Sigmoid colon (tissue), 7 donors: Measurements from ENCODE around the gene EIF3I. TPM values are rescaled to one million over a fixed set of nuclear protein-coding genes. Genes with fewer than 3 reads are reported as not detected.
A peak's percentile ranks its signal among the peaks of the same experiment; 100 is the strongest.

Experiments used
- DNase-seq: peaks from one replicate; pipeline ENCODE4 v3.0.0-alpha.2; 2019
- H3K27ac ChIP-seq, 4 donors: fragments of 200-600 bp; sonication (generic); one replicate each; pipeline ENCODE4 v1.5.1; 2016 to 2019; ENCODE audit warnings: mild to moderate bottlenecking in 1 of 4
- H3K27me3 ChIP-seq, 3 donors: fragments of 200-600 bp; sonication (generic); one replicate each; pipeline ENCODE4 v1.5.1; 2019; ENCODE audit warnings: mild to moderate bottlenecking in 1 of 3
- H3K36me3 ChIP-seq, 4 donors: fragments of 200-600 bp; sonication (generic); one replicate each; pipeline ENCODE4 v1.5.1; 2016 to 2019
- H3K4me1 ChIP-seq, 4 donors: fragments of 200-600 bp; sonication (generic); one replicate each; pipeline ENCODE4 v1.5.1; 2017 to 2019
- H3K4me3 ChIP-seq, 4 donors: fragments of 200-600 bp; sonication (generic); one replicate each; pipeline ENCODE4 v1.5.1; 2017 to 2019; ENCODE audit warnings: mild to moderate bottlenecking in 2 of 4, moderate library complexity in 1 of 4
- H3K9me3 ChIP-seq, 4 donors: fragments of 200-600 bp in 3 of 4; sonication (generic) in 3 of 4; one replicate each; pipeline versions ENCODE4 v1.5.1 to v1.6.1; 2013 to 2019
- CTCF ChIP-seq, 4 experiments: fragments of 450-650 bp in 3 of 4; fragments of 200-600 bp in 1 of 4; IDR thresholded peaks; one replicate each; pipeline ENCODE4 v1.5.1; 2016 to 2019; ENCODE audit warnings: antibody characterized with exemption in 4 of 4, mild to moderate bottlenecking in 3 of 4, moderate library complexity in 2 of 4
- EP300 ChIP-seq, 4 donors: sonication (generic); formaldehyde crosslinking; IDR thresholded peaks; one replicate each; pipeline ENCODE4 v1.6.1; 2017; ENCODE audit warnings: antibody characterized with exemption in 4 of 4
- POLR2A ChIP-seq, 2 donors: fragments of 450-650 bp; IDR thresholded peaks; one replicate each; pipeline ENCODE4 v1.6.1; 2016; ENCODE audit warnings: antibody characterized with exemption in 2 of 2, mild to moderate bottlenecking in 2 of 2, moderate library complexity in 2 of 2
- POLR2AphosphoS5 ChIP-seq, 4 donors: sonication (generic); formaldehyde crosslinking; IDR thresholded peaks; one replicate each; pipeline ENCODE4 v1.6.1; 2017; ENCODE audit warnings: antibody characterized with exemption in 4 of 4
- WGBS, 2 donors: extraction: QIAGEN DNeasy Blood & Tissue Kit; methylation state at CpG; one replicate each; pipeline ENCODE4 v1.1.7; 2013; 5-methylcytosine and 5-hydroxymethylcytosine counted together
- intact Hi-C: fragments of 100-400 bp; cut with DNase I; formaldehyde crosslinking; loops from one replicate; pipeline ENCODE4 v1.15.1; 2023
- polyA plus RNA-seq, 3 donors: library from polyadenylated mRNA; stranded (reverse); fragments of 200-250 nt; gene quantifications; one replicate each; pipeline ENCODE4 v1.2.3, GENCODE V29; 2013
- total RNA-seq, 4 donors: library from RNA; depleted of rRNA; stranded (reverse); fragments of >200 nt; gene quantifications; one replicate each; pipeline ENCODE4 v1.1.0, GENCODE V29; 2016
- donor health status: healthy with polysubstance abuse.
- donor health status: Bipolar disorder and iron deficiency.
- donor health status: healthy.

EIF3I gene
- total and polyA plus RNA-seq, 7 donors: 163 to 226 (median 173) TPM

GRCh38 chr1:32249831-32250525 is 27.8 kb downstream of the EIF3I start:
- Histone ChIP-seq H3K9me3 (no peaks in the 10 kb centered on the region), H3K27ac (peak overlapping the region; percentile 26 to 74 (median 36)), H3K4me3 (no peak overlapping the region), H3K36me3 (no peaks in the 10 kb centered on the region), H3K4me1 (peaks cover 0 to 25% (median 18%) of the 10 kb centered on the region in 4 donors), H3K27me3 (no peaks in the 10 kb centered on the region)
- intact Hi-C loops: no loop called here
- DNase-seq: peak; percentile 67
- TF ChIP-seq CTCF (IDR thresholded peaks at IDR 0.05): no peak
- TF ChIP-seq POLR2A (IDR thresholded peaks at IDR 0.05): no peak
- TF ChIP-seq EP300 (IDR thresholded peaks at IDR 0.05): no peak
- peak in 2 of 4 donors; percentile 18 to 60 for TF ChIP-seq POLR2AphosphoS5 (IDR thresholded peaks at IDR 0.05)
- 42 to 80% methylated on average over 9 of the region's 9 CpGs for WGBS, 2 donors

- WGBS, 2 donors: 54 to 84% methylated on average over 25 of the region's 25 CpGs
- no peak within 1 kb of the TSS for H3K4me3 ChIP-seq
- DNase-seq: no peak
- peak within 1 kb of the TSS; percentile 5 to 74 (median 36) for H3K27ac ChIP-seq
- H3K27me3 ChIP-seq: no peaks in the 10 kb centered on the region
- TF ChIP-seq POLR2AphosphoS5 (IDR thresholded peaks at IDR 0.05) (no peak), POLR2A (IDR thresholded peaks at IDR 0.05) (no peak), EP300 (IDR thresholded peaks at IDR 0.05) (no peak), CTCF (IDR thresholded peaks at IDR 0.05) (no peak)
- peaks cover 0 to 25% (median 18%) of the 10 kb centered on the region in 4 donors for H3K4me1 ChIP-seq
- no peaks in the 10 kb centered on the region for H3K9me3 ChIP-seq
- no peaks in the 10 kb centered on the region for H3K36me3 ChIP-seq
- intact Hi-C loops: no loop called here
Observed at GRCh38 chr1:32250893-32251716, 28.9 kb downstream of the EIF3I start, which contains the start of gene LCK. TSS of gene LCK (plus strand) at chr1:32251265. CDS start at chr1:32274330, 23,065 bp downstream.

- Histone ChIP-seq H3K4me1 (peaks cover 0 to 14% (median 5%) of the 10 kb centered on the region in 4 donors), H3K9me3 (no peaks in the 10 kb centered on the region), H3K27ac (no peak overlapping the region), H3K27me3 (no peaks in the 10 kb centered on the region), H3K36me3 (no peaks in the 10 kb centered on the region), H3K4me3 (no peak overlapping the region)
- 69 to 73% methylated on average over 10 of the region's 10 CpGs for WGBS, 2 donors
- intact Hi-C loops: no loop called here
- TF ChIP-seq POLR2AphosphoS5 (IDR thresholded peaks at IDR 0.05) (no peak), POLR2A (IDR thresholded peaks at IDR 0.05) (no peak), CTCF (IDR thresholded peaks at IDR 0.05) (no peak), EP300 (IDR thresholded peaks at IDR 0.05) (no peak)
- DNase-seq: no peak
Observed at GRCh38 chr1:32255072-32256071, 33.2 kb downstream of the EIF3I start.

- DNase-seq: no peak
- intact Hi-C loops: no loop called here
- H3K36me3 ChIP-seq: no peaks in the 10 kb centered on the region
- H3K4me3 ChIP-seq: no peak overlapping the region
- no peak for TF ChIP-seq CTCF (IDR thresholded peaks at IDR 0.05)
- no peak for TF ChIP-seq EP300 (IDR thresholded peaks at IDR 0.05)
- TF ChIP-seq POLR2A (IDR thresholded peaks at IDR 0.05): no peak
- no peak for TF ChIP-seq POLR2AphosphoS5 (IDR thresholded peaks at IDR 0.05)
- 63 to 74% methylated on average over 9 of the region's 9 CpGs for WGBS, 2 donors
- H3K27me3 ChIP-seq: no peaks in the 10 kb centered on the region
- H3K9me3 ChIP-seq: no peaks in the 10 kb centered on the region
- H3K4me1 ChIP-seq: peaks cover 0 to 14% (median 5%) of the 10 kb centered on the region in 4 donors
- no peak overlapping the region for H3K27ac ChIP-seq
Observed at GRCh38 chr1:32256473-32257226, 34.4 kb downstream of the EIF3I start.
